ENCODE data around the gene STON2. TPM values are rescaled to one million over a fixed set of nuclear protein-coding genes. Genes with fewer than 3 reads are reported as not detected.

STON2 gene
- total RNA-seq: 10 to 100 TPM in 1 of 2 donors, 1 to 10 TPM in 1; 8.6 to 14.1 TPM

GRCh38 chr14:81400202-81400678 lies at the start of gene STON2:
STON2 (minus strand) TSS chr14:81400324; CDS start chr14:81398382, 1,942 bp downstream.
- Histone ChIP-seq H3K27me3 (no peaks in the 10 kb centered on the region), H3K4me3 (no peak within 1 kb of the TSS), H3K9me3 (no peaks in the 10 kb centered on the region), H3K36me3 (no peaks in the 10 kb centered on the region), H3K4me1 (no peaks in the 10 kb centered on the region), H3K27ac (peak within 1 kb of the TSS; percentile 37 to 73)
- no peak for TF ChIP-seq CTCF (IDR thresholded peaks at IDR 0.05)
- no peak for DNase-seq (ENCODE audit: low spot score)

- Histone ChIP-seq H3K27me3 (no peaks in the 10 kb centered on the region), H3K4me3 (no peak overlapping the region), H3K36me3 (no peaks in the 10 kb centered on the region), H3K27ac (peak overlapping the region; percentile 49 to 60), H3K4me1 (peaks cover 0 to 19% of the 10 kb centered on the region in 2 donors), H3K9me3 (no peaks in the 10 kb centered on the region)
- no peak for DNase-seq (ENCODE audit: low spot score)
- no peak for TF ChIP-seq CTCF (IDR thresholded peaks at IDR 0.05)
Measured at GRCh38 chr14:81449576-81449975, 49.5 kb upstream of the STON2 start.

GRCh38 chr14:81449114-81449513 lies 49.0 kb upstream of the STON2 start:
- DNase-seq (ENCODE audit: low spot score): peak; percentile 75
- no peaks in the 10 kb centered on the region for H3K9me3 ChIP-seq
- no peak overlapping the region for H3K4me3 ChIP-seq
- peaks cover 0 to 19% of the 10 kb centered on the region in 2 donors for H3K4me1 ChIP-seq
- no peaks in the 10 kb centered on the region for H3K27me3 ChIP-seq
- H3K36me3 ChIP-seq: no peaks in the 10 kb centered on the region
- peak overlapping the region in 1 of 2 donors; percentile 60 for H3K27ac ChIP-seq
- no peak for TF ChIP-seq CTCF (IDR thresholded peaks at IDR 0.05)

- Histone ChIP-seq H3K36me3 (no peaks in the 10 kb centered on the region), H3K4me1 (peaks cover 0 to 19% of the 10 kb centered on the region in 2 donors), H3K4me3 (no peak overlapping the region), H3K9me3 (peaks cover 0 to 5% of the 10 kb centered on the region in 2 donors), H3K27ac (peak overlapping the region in 1 of 2 donors; percentile 5), H3K27me3 (no peaks in the 10 kb centered on the region)
- TF ChIP-seq CTCF (IDR thresholded peaks at IDR 0.05): no peak
- no peak for DNase-seq (ENCODE audit: low spot score)
Measured at GRCh38 chr14:81447021-81447764, 47.1 kb upstream of the STON2 start.

- no peak for TF ChIP-seq CTCF (IDR thresholded peaks at IDR 0.05)
- H3K27ac ChIP-seq: no peak overlapping the region
- H3K4me1 ChIP-seq: peaks cover 0 to 19% of the 10 kb centered on the region in 2 donors
- no peaks in the 10 kb centered on the region for H3K36me3 ChIP-seq
- H3K4me3 ChIP-seq: no peak overlapping the region
- H3K27me3 ChIP-seq: no peaks in the 10 kb centered on the region
- no peak for DNase-seq (ENCODE audit: low spot score)
- H3K9me3 ChIP-seq: peaks cover 0 to 5% of the 10 kb centered on the region in 2 donors
Measured at GRCh38 chr14:81446279-81447007, 46.3 kb upstream of the STON2 start.
